ENCODE data around the gene ADORA1.

DNA sequence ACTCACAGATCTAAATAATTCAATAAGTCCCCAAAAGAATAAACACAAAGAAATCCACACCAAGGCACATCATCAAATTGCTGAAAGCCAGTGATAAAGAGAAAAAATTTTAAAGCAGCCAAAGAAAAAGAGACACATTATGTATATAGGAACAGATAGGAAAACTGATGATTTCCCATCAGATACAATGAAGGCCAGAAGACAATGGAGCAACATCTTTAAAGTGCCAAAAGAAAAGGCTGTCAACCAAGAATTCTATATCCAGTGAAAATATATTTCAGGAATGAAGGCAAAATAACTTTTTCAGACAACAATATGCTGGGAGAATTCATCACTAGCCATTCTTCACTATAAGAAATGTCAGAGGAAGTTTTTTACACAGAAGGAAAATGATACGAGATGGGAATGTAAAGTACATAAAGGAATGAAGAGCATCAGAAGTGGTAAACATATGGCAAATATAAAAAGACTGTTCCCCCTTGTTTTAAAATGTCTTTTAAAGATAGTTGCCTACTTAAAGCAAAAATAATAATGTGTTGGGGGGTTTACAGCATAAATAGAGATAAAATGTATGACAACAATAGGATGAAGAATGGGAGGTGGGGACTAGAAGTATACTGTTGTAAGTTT, 32.4 kb upstream of the ADORA1 start:
- TF ChIP-seq, protein P1, sequence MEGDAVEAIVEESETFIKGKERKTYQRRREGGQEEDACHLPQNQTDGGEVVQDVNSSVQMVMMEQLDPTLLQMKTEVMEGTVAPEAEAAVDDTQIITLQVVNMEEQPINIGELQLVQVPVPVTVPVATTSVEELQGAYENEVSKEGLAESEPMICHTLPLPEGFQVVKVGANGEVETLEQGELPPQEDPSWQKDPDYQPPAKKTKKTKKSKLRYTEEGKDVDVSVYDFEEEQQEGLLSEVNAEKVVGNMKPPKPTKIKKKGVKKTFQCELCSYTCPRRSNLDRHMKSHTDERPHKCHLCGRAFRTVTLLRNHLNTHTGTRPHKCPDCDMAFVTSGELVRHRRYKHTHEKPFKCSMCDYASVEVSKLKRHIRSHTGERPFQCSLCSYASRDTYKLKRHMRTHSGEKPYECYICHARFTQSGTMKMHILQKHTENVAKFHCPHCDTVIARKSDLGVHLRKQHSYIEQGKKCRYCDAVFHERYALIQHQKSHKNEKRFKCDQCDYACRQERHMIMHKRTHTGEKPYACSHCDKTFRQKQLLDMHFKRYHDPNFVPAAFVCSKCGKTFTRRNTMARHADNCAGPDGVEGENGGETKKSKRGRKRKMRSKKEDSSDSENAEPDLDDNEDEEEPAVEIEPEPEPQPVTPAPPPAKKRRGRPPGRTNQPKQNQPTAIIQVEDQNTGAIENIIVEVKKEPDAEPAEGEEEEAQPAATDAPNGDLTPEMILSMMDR (conservative IDR thresholded peaks at IDR 0.05): no peak
- TF ChIP-seq ZFX (IDR thresholded peaks at IDR 0.05): no peak
